Esophagus muscularis mucosa (tissue), 3 donors: ENCODE measurements around the gene IFT57.

Experiments
- POLR2A ChIP-seq: fragments of 450-650 bp; IDR thresholded peaks from one replicate; pipeline ENCODE4 v1.6.1; 2017; ENCODE audit warnings: antibody characterized with exemption, moderate library complexity, mild to moderate bottlenecking, low read depth
- POLR2AphosphoS5 ChIP-seq, 2 donors: sonication (generic); formaldehyde crosslinking; IDR thresholded peaks; one replicate each; pipeline ENCODE4 v1.6.1; 2017; ENCODE audit warnings: antibody characterized with exemption in 2 of 2
- TF ChIP-seq, protein P1 (sequence below), 3 experiments: fragments of 200-600 bp in 2 of 3; fragments of 450-650 bp in 1 of 3; sonication (generic) in 2 of 3; IDR thresholded peaks; one replicate each; pipeline ENCODE4 v1.5.1; 2017 to 2019; ENCODE audit warnings: antibody characterized with exemption in 3 of 3, mild to moderate bottlenecking in 2 of 3, moderate library complexity in 1 of 3

DNA sequence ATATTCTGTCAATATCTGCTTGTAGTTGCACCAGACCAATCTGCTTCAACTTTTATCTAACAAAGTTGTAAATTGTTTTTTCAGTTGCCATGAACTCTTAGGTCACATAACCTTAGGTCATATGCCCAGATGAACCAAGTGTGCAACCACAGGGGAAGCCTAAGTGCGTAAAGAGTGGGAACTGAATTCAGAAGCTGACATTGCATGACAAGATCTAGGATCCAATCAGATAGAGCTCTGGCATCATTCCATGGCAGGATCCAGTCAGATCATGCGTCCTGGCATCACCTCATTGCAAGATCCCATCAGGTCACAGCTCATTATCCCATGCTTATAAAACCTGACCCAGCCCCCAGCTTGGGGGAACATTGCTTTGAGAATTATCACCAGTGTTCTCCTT lies 18.9 kb upstream of the IFT57 start:
- TF ChIP-seq, protein P1, sequence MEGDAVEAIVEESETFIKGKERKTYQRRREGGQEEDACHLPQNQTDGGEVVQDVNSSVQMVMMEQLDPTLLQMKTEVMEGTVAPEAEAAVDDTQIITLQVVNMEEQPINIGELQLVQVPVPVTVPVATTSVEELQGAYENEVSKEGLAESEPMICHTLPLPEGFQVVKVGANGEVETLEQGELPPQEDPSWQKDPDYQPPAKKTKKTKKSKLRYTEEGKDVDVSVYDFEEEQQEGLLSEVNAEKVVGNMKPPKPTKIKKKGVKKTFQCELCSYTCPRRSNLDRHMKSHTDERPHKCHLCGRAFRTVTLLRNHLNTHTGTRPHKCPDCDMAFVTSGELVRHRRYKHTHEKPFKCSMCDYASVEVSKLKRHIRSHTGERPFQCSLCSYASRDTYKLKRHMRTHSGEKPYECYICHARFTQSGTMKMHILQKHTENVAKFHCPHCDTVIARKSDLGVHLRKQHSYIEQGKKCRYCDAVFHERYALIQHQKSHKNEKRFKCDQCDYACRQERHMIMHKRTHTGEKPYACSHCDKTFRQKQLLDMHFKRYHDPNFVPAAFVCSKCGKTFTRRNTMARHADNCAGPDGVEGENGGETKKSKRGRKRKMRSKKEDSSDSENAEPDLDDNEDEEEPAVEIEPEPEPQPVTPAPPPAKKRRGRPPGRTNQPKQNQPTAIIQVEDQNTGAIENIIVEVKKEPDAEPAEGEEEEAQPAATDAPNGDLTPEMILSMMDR (IDR thresholded peaks at IDR 0.05), result no peak
- no peak for TF ChIP-seq POLR2A
- no peak for TF ChIP-seq POLR2AphosphoS5 (IDR thresholded peaks at IDR 0.05)
